ENCODE results near the gene EVC.

EVC gene

DNA sequence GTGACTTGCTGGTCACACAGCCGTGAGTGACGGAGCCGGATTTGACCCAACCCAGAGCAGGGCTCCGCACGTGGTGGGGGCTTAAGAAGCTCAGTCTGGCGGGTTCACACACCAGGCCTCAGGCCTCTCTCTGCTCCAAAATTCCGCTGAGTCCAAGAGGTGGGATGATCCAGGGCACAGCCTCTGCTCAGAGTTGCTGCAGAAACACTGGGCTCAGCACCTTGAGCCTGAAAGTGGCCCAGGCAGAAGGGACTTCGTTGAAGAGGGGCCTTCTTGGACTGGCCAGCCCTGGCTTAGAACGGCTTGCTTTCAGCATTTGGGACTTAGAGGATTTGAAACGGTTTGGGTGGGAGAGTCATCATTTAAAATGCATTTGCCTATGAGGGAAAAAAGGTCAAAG lies 21.2 kb downstream of the EVC start:
- DNase-seq, result no peak

DNA sequence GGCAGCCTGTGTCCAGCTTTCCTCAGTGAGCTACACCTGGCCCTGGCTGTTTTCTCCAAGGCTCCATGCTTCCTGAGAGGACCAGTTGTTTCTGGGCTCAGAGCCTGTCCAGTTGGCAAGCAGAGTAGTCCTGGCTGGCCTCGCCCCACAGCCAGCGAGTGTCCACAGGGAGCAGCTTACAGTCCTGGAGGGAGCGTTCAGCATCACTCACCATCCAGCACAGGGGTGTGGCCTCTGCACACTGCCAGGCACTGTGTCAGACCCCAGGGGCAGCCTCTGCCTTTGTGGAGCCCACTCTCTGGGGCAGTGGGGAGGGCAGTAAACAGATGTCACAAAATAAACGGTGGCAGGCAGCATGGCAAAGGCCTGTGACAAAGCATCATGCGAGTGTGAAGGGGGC lies 23.9 kb downstream of the EVC start:
- no peak for DNase-seq

DNA sequence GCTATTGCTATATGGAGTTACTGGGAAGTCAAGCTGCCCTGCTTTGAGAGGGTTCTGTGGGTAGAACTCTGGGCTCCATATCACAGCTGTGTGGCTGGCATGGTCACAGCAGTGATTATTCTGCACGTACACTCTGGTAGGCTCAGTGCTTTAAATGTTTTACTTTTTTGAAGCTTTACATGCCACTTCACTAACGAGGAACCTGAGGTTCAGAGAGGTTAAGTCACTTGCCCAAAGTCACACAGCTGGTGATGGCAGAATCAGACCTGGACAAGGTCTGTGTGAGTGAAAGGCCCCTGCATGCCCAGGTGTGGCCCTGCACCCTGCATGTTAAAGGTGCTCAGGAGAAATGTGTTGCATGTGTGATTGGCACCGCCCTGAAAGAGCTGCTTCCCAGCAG lies 24.5 kb downstream of the EVC start:
- no peak for DNase-seq

DNA sequence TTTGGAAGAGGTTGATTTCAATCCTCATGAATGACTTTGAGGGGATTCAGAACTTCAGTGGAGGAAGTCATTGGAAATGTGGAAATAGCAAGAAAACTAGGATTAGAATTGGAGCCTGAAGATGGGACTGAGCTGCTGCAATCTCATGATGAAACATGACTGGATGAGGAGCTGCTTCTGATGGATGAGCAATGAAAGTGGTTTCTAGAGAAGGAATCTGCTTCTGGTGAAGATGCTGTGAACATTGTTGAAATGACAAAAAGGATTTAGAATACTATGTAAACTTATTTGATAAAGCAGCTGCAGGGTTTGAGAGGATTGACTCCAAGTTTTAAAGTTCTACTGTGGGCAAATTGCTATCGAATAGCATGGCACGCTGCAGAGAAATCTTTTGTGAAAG lies 27.1 kb downstream of the EVC start:
- no peak for DNase-seq

DNA sequence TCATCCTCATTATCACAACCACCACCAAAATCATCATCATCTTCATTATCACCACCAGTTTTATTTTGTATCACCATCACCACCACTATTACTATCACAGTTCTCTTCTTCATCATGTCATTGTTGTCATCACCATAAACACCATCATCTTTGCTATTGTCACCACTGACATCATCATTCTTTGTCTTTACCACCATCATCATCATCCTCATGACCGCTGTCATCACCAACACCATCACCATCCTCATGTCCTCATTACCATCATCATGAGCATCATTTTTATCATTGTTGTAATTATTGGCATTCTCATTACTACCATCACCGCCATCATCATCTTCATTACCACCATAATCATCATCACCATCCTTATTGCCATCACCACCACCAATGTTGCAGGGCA lies 31.4 kb downstream of the EVC start:
- DNase-seq, result no peak

DNA sequence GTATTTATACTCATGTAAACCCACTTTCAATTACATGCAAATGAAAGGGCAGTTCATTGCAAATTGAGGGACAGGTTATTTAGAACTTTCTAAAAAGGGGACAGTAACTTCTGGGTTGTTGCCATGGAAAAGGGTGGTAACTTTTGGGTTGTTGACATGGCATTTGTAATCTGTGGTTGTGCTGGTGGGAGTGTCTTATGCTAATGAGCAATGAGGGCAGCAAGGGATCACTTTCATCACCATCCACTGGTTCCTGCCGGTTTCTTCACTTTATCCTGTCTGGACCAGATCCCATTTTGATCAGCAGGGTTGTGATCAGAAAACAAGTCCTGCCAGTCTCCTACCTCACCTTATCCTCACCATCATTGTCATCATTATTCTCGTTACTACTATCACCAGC lies 32.0 kb downstream of the EVC start:
- no peak for DNase-seq

DNA sequence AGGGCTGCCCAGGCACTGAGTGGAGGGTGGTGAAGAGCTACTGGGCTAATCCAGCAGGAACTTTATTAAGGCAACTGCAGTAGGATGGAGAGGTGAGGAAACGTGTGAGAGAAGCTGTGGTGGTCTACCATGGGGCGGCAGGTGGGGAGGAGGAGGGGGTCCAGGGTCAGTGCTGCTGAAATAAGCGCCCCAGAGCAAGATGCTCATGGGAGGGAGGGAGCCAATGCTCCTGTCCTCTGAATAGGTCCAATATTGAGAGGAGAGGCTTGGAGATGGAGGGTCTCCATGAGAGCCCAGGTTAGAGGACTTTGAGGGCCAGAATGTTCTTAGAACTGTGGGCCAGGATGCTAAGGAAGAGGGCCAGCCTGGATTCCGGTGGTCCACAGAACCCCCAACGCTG lies 35.2 kb downstream of the EVC start:
- DNase-seq, result no peak

DNA sequence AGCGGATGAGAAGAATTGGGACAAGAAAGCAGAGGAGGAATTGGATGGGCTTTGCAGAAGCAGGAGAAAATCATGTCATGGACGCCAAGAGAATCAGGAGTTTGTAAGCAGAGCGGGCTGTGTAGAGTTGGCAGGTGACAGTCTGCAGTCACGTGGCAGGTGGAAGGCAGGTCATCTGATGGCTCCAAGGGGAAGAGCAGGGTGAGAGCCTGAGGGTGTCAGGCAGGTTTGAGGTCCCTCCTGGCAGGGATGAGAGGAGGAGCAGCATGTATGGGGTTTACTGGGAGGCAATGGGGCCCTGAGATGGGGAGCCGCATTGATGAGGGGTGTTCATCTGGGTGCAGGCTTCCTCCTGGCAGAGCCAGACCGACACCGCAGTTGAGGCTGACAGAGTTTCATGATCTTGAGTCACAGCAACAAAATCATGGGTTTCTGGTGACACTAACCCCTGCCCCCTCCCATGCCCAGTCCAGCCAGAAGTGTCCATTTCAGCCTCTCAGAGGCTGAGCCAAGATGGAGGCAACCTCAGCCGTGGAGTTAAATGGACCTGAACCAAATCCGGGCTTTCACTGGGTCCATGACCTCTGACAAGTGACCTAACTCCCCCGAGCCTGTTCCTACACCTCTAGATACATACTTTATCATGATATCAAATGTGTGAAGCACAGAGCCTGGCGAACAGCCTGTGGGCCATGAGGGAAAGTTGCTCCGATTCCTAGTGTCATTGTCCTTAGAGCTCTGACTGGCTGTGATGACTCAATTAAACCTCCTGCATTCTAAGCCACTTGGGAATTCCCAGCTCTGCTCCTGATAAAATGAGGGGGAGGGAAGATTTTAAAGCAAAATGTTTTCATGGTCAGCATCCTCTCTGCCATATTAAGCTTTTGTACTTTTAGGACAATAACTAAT lies 36.1 kb downstream of the EVC start:
- DNase-seq, result no peak

DNA sequence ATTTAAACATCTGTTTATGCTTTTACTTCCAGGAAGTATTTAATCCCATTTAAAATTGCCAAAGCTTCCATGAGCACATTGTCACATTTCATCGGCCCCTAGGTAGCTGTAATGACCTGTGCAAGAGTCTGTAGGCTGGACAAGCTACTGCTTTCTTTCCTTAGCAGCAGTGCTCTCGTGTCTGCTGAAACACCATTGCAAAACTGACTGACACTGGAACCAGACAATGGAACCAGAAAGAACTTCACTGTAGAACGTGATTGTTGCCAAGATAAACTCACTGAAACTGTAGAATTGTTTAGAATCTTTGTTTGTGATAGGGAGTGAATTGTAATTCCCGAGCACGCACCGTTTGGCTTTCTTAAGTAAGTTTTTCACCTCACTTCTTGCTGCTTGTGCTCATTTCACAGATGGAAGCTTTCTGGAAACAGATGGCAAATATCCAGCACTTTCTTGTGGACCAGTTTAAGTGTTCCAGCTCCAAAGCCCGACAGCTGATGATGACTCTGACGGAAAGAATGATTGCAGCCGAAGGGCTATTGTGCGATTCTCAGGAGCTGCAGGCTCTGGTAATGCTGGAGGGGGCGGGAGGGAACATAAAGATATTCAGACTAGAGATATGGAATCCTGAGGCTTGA lies 36.9 kb downstream of the EVC start:
- no peak for DNase-seq

DNA sequence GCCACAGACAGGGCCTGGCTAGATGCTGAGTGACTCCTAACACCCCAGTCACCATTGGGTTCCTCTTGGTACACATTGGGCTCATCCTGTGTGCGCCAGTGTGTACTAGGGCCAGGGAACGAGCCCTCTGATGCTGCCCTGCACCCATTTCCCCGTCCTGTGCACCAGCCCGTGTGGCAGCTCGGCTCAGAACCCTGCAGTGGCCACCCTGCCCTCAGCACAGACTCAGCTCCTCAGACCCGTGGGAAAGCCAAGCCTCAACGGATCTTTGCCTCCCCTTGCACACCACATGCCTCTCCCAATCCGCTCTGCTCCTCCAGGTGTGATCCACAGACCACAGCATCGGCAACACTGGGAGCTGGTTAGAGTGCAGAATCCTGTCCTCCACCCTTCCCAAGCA lies 38.6 kb downstream of the EVC start:
- DNase-seq, result no peak

DNA sequence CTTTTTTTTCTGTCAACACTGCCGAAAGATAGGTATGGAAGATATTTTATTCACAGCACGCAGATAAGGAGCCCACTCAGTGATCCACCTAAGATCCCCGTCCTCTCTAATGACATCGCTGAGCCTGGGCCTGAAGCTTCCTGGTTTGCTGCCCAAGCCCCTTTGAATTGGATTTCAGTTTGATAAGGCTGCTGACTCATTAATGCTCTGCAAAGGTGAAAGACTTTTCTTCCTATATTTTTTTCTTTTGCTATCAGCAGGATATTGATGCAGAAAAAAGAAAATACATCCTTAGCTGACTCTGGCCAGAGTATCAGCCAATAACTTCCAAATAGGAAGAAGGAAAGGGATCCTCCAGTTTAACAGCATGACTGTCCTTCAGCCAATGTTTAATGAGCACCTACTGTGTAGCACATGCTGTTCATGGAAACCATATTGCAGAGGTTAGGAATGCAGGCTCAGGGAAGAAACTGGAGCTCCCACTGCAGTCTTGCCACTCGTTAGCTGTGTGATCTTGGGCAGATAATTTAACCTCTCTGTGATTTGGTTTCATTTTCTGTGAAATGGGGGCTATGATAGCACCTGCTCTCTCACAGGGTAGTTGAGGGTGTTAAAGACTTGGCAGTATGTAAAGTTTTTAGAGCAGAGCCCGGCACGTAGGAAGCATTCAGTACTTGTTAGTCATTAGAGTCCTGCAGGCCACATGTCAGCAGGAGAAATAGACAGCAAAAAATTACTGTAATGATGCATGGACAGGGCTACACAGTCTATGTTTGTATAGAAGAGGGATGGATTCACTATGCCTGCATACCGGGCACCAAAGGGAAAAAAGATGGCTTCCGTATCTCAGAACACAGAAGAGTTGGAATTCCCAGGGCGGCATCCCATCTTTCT lies 39.3 kb downstream of the EVC start:
- no peak for DNase-seq

DNA sequence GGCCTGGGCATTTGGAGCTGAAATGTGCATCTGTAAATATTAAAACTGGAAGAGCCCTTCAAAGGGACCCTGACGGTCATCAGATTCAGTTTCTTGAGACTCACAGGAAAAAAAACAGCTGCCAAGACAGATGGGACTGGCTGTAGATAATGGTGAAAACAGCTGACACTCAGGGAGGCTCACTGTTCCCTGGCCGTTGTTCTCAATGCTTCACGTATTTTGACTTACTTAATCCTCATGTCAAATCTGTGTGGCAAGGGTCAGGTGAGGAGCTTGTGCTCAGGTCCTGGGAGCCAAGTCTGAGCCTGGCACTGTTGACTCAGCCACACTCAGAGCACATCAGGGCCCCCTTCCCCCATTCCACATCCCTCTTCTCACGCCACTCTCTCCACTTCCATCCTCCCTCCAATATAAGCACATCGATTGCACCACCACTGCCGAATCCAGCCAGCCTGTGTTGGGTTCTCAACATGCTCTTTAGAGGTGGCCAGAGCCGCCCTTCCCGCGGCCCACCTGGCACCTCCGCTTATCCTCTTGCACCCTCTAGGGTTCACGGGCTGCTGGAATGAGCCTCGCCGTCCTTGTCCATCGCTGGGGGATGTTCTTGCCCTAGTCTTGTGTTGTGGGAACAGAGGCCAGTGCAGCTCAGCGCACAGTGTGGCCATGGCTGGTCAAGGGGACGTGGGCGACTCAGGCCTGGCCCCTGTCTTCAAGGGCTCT lies 40.1 kb downstream of the EVC start:
- DNase-seq, result no peak

DNA sequence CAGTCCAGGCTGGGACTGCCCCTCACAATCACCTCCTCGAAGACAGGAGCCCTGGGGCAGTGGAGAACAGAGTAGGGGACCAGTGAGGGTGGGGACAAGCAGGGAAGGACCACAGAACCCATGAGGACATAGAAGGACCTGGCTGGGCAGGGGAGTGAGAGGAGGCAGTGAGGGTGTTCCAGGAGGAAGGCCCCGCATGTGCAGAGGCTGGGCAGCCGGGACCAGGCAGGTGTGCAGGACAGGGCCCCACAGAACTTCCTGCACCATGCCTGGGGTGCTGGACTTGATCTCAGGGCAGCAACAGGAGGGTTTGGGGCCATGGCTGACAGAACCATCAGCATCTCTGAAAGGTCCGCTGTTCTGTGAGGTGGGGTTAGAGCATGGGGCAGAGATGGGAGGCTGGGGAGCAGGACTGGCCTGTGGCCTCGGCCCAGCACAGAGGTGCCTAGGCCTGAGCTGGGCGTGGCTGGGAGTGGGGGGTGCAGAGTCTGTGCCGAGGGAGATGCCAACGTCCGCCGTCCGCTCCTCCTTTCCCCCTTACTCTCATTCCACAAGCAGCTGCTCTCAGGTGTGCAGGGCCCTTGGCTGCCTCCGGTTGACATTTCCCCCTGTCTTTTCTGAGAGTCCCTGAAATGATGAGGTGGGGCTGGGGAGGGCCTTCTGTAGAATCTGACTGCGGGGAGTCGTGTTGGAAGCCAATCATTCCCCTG lies 40.8 kb downstream of the EVC start:
- DNase-seq, result no peak

DNA sequence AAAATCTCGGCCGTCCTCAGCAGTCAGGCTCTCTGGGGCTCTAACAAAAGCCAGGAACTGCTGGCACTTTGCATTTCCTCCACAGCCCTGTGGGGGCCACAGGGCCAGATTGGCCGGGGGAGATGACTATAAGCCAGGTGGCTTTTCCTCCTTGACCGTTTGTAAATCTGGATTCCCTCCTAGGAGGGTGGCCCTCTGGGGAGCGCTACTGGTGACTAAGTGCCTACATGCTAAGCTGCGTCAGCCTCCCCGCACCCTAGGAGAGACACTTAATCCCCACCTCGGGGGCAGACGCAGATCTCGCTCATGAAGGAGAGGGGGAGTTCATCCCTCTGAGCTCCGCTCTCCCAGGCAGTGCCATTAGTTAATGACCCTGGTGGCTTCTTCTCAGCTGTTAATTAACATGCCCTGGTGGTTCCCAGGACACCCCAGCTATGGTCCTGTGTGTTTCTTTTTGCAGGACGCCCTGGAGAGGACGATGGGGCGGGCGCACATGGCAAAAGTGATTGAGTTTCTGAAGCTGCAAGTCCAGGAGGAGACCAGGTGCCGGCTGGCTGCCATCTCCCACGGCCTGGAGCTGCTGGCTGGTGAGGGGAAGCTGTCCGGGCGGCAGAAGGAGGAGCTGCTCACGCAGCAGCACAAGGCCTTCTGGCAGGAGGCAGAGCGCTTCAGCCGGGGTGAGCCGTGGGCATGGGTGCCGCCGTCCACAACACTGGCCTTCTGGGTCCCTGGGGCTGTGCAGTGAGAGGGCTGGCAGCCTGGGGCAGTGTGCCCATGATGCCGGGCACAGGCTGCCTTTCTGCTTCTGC lies 41.6 kb downstream of the EVC start:
- DNase-seq, result no peak

DNA sequence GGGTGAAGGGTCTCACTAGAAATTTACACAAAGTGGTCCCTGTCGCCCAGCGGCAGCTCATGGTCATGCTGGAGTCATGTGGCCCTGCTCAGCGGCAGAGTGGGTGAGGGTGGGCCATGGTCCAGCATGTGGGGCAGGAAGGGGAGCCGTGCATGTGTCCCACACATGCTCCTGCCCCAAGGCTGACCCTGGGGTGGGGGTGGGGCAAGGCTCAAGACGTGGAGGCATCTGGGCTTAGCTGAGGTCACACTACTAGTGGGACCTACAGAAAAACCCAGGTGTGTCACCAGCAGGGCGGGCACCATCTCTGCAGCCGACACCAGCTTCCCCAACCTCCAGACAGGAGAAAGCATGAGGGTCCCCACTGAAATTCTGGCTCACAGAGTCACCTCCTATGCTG lies 42.4 kb downstream of the EVC start:
- no peak for DNase-seq

DNA sequence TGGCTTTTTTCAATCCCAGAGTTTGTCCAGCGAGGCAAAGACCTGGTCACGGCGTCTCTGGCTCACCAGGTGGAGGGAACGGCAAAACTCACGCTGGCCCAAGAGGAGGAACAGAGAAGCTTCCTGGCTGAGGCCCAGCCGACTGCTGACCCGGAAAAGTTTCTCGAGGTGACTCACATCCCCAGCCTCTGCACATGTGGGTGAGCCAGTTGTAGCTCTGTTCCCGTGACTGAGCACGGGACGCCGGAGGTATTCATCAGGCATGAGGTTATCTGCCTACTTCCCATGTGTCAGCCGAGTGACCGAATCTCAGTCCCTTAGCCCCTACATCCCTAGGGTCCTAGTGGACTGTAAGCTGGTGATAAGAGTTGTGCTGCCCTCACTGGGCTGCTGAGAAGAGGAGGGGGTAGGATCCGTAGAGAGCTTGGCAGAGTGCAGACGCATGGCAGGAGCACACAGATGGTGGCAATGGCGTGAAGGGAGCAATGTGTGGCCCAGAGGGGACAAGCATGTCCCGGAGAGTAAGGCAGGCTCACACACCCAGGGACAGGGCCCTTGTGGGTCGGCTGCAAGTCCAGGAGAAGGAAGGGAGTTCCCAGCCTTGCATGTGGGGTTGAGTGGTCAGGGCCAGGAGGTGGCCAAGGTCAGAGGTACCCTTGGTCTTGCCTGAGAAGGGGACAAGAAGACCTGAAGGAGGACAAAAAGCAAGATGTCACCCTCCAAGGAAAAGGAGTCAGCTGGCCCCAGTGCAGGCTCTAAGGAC lies 42.9 kb downstream of the EVC start:
- peak; percentile 75 for DNase-seq

DNA sequence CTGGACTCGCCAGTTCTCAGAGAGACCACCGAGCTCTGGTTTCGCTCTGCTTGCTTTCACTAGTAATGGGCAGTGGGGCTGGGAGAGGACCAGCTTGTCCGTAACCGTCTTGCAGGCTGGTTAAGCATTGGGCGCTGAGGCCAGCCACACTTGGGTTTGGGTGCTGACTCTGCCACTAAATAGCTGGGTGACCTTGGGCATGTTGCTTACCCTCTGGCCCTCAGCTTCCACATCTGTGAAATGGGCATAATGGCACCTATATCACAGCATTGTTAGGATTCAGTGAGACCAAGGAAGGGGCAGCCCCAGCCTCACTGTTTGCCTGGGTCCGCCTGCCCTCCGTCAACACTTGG lies 43.5 kb downstream of the EVC start:
- DNase-seq, result no peak

DNA sequence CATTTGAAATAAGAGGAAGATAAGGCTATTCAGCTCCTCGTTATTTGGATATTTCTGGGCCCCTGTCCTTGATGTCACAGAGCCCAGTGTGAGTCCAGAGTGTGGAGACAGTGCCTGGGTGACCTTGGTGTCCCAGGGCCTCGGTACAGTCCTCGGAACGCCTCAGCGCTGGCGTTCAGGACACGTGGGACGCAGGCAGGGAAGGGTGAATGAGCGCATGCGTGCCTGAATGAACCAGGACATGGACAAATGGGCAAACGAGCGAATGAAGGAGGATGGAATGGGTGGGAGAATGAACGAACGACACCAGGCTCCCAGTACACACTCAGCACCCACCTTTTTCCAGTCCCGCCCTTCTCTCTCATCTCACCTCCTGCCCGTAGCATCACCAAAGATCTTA lies 44.2 kb downstream of the EVC start:
- DNase-seq, result no peak

DNA sequence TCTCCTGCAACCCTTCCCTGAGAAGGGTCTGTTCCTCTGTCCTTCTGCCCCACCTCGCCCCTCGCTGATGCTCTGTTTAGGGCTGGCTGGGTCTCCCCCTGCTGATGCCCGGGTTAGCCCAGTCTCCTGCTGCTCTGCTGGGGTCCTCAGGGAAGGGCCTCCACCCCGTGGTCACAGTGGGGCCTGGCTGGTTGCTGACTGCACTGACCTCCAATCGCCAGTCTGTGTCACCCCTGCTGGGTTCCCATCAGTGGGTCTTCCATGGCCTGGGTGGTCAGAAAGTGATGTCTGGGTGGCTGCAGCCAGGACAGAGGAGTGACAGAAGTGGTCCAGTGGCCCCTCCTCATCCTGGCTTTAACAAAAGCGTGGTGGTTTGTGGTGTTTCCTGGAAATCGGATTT lies 44.7 kb downstream of the EVC start:
- DNase-seq, result peak; percentile 36

DNA sequence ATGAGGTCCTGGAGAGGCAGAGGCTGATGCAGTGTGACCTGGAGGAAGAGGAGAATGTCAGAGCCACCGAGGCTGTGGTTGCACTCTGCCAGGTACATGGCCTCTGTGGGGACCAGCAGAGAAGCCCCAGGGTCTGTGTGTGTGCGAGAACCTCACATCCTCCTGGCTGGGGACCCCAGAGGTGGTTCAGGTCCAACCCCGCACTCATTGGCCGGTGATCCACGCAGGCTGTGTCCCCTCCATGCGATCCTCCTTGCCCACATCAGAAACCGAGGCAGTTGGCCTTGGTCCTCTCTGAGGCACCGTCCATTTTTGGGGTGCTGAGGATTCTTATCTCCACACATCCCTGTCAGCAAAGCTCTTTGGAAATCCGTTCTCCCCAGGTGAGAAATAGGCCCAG lies 45.3 kb downstream of the EVC start:
- peak; percentile 30 for DNase-seq

DNA sequence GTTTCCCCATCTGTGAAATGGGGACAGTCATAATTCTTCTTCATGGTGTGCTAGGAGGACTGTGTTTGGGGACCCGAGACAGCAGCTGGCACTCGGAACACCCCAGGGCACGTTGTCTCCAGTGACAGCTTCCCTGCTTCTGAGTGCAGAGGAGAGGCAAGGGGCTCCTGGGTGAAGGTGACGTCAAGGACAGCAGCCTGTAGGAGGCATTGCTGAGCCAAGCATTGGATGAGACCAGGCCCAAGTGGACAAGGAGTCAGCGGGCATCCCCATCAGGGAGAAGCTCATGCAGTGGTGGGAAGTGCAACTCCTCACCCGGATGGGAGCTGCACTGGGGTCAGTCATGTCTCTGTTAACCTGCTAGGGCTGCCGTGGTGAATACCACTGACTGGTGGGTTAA lies 46.1 kb downstream of the EVC start:
- DNase-seq, result peak; percentile 26

All from islet precursor cell (in vitro differentiated cells).